ENCODE measurements around the gene EDA. TPM values are rescaled to one million over a fixed set of nuclear protein-coding genes. Genes with fewer than 3 reads are reported as not detected.

The EDA gene
- total RNA-seq, 1 donor: under 0.01 TPM

DNA sequence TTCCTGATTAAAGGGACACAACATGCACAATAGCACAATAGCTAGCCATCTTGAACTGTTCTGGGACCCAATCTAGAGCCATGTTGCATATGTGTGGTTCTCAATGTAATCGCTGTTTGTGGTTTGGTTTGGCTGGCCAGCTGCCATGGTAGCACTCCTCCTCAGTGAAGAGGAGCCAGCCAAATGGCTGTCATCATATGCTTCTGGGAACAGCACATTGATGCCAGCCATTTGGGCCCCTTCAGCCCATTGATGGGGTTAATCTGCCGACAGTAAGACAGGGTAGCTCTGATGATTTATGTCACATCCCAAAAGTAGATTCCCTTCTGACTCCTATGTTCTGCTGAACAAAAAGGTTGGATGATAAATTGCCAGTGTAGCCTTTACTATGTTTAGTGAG is 385.4 kb downstream of the EDA start:
- no peak for DNase-seq (ENCODE audit: insufficient read length, low spot score, missing footprints)
- Histone ChIP-seq H4K20me1 (ENCODE audit: insufficient read depth, low read length) (no peaks in the 10 kb centered on the region), H3K9me3 (ENCODE audit: low read depth, low read length) (no peaks in the 10 kb centered on the region), H3K27me3 (ENCODE audit: insufficient read depth, low read length) (peaks cover 2% of the 10 kb centered on the region), H3K36me3 (ENCODE audit: insufficient read depth, low read length) (no peaks in the 10 kb centered on the region), H3K27ac (ENCODE audit: low read depth, low read length) (no peak overlapping the region), H3K4me2 (ENCODE audit: insufficient read depth, low read length) (no peak overlapping the region), H2AFZ (ENCODE audit: low read length) (no peak overlapping the region), H3K79me2 (ENCODE audit: insufficient read depth, low read length) (no peaks in the 10 kb centered on the region), H3K4me1 (ENCODE audit: insufficient read depth, low read length) (no peaks in the 10 kb centered on the region), H3K4me3 (ENCODE audit: insufficient read depth, low read length) (no peak overlapping the region)
- TF ChIP-seq, protein P1, sequence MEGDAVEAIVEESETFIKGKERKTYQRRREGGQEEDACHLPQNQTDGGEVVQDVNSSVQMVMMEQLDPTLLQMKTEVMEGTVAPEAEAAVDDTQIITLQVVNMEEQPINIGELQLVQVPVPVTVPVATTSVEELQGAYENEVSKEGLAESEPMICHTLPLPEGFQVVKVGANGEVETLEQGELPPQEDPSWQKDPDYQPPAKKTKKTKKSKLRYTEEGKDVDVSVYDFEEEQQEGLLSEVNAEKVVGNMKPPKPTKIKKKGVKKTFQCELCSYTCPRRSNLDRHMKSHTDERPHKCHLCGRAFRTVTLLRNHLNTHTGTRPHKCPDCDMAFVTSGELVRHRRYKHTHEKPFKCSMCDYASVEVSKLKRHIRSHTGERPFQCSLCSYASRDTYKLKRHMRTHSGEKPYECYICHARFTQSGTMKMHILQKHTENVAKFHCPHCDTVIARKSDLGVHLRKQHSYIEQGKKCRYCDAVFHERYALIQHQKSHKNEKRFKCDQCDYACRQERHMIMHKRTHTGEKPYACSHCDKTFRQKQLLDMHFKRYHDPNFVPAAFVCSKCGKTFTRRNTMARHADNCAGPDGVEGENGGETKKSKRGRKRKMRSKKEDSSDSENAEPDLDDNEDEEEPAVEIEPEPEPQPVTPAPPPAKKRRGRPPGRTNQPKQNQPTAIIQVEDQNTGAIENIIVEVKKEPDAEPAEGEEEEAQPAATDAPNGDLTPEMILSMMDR (IDR thresholded peaks at IDR 0.05; ENCODE audit: extremely low read depth, low read depth, low read length): no peak

DNA sequence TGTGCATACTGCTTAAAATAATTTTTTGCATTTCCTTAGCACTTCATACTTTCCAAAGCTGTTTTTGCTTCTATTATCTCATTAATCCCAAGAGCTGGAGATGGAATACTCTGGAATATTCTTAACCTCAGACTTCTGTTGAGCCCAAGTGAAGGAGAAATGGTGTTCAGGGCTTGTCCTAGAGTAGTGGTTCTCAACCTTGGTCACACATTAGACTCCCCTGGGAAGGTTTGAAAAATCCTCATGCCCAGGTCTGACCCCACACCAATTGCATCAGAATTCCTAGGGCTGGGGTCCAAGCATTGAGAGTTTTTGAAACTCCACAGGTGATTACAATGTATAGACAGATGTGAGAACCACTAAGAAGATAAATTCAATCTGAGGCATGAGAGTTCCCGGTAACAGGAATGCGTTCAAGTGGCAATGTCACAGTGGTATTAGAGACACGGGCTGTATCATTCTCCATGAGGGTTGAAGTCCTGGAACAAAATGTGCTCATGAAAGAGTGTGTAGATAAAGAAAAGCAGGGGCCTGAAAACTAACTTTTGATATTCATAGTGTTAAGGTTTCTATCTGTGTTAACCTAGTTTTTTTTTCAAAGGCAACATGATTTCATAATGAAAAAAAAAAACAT is 385.9 kb downstream of the EDA start:
- H3K27me3 ChIP-seq (ENCODE audit: insufficient read depth, low read length): peaks cover 2% of the 10 kb centered on the region
- H3K79me2 ChIP-seq (ENCODE audit: insufficient read depth, low read length): no peaks in the 10 kb centered on the region
- no peaks in the 10 kb centered on the region for H4K20me1 ChIP-seq (ENCODE audit: insufficient read depth, low read length)
- H3K4me3 ChIP-seq (ENCODE audit: insufficient read depth, low read length): no peak overlapping the region
- no peaks in the 10 kb centered on the region for H3K9me3 ChIP-seq (ENCODE audit: low read depth, low read length)
- H3K4me1 ChIP-seq (ENCODE audit: insufficient read depth, low read length): no peaks in the 10 kb centered on the region
- TF ChIP-seq, protein P1 (IDR thresholded peaks at IDR 0.05; ENCODE audit: extremely low read depth, low read depth, low read length): no peak
- H3K27ac ChIP-seq (ENCODE audit: low read depth, low read length): no peak overlapping the region
- H2AFZ ChIP-seq (ENCODE audit: low read length): no peak overlapping the region
- no peak for DNase-seq (ENCODE audit: insufficient read length, low spot score, missing footprints)
- no peak overlapping the region for H3K4me2 ChIP-seq (ENCODE audit: insufficient read depth, low read length)
- H3K36me3 ChIP-seq (ENCODE audit: insufficient read depth, low read length): no peaks in the 10 kb centered on the region

DNA sequence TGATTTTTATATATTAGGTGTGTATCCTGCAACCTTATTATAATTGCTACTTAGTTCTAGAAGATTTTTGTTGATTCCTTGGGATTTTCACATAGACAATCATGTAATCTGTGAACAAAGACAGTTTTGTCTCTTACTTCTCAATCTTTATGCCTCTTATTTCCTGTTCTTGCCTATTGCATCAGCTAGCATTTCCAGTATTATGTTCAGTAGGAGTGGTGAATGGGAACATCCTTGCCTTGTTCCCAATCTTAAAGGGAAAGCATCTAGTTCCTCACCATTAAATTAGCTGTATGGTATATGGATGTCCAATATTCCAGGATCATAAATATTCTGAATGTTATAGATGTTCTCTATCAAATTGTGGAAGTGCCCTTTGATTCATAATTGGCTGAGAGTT is 392.0 kb downstream of the EDA start:
- Histone ChIP-seq H3K4me1 (ENCODE audit: insufficient read depth, low read length) (no peaks in the 10 kb centered on the region), H3K27me3 (ENCODE audit: insufficient read depth, low read length) (peaks cover 9% of the 10 kb centered on the region), H3K4me3 (ENCODE audit: insufficient read depth, low read length) (no peak overlapping the region), H3K27ac (ENCODE audit: low read depth, low read length) (no peak overlapping the region), H3K9me3 (ENCODE audit: low read depth, low read length) (no peaks in the 10 kb centered on the region), H4K20me1 (ENCODE audit: insufficient read depth, low read length) (no peaks in the 10 kb centered on the region), H3K4me2 (ENCODE audit: insufficient read depth, low read length) (no peak overlapping the region), H3K36me3 (ENCODE audit: insufficient read depth, low read length) (no peaks in the 10 kb centered on the region), H2AFZ (ENCODE audit: low read length) (no peak overlapping the region), H3K79me2 (ENCODE audit: insufficient read depth, low read length) (no peaks in the 10 kb centered on the region)
- TF ChIP-seq, protein P1 (IDR thresholded peaks at IDR 0.05; ENCODE audit: extremely low read depth, low read depth, low read length): no peak
- no peak for DNase-seq (ENCODE audit: insufficient read length, low spot score, missing footprints)

DNA sequence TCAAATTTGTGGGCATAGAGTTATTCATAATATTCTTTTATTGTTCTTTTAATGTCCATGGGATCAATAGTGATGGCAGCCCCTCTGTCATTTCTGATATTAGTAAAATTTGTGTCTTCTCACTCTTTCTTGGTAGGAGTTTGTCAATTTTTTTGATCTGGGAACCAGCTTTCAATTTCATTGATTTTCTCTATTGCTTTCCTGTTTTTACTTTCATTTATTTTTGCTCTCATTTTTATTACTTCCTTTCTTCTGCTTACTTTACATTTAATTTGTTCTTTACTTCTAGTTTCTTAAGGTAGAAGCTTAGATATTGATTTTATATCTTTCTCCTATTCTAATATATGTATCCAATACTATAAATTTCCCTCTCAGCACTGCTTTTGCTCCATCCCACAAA is 393.1 kb downstream of the EDA start:
- Histone ChIP-seq H2AFZ (ENCODE audit: low read length) (no peak overlapping the region), H3K36me3 (ENCODE audit: insufficient read depth, low read length) (no peaks in the 10 kb centered on the region), H3K4me2 (ENCODE audit: insufficient read depth, low read length) (no peak overlapping the region), H3K79me2 (ENCODE audit: insufficient read depth, low read length) (no peaks in the 10 kb centered on the region), H3K4me3 (ENCODE audit: insufficient read depth, low read length) (no peak overlapping the region), H3K9me3 (ENCODE audit: low read depth, low read length) (no peaks in the 10 kb centered on the region), H3K27ac (ENCODE audit: low read depth, low read length) (no peak overlapping the region), H3K4me1 (ENCODE audit: insufficient read depth, low read length) (no peaks in the 10 kb centered on the region), H3K27me3 (ENCODE audit: insufficient read depth, low read length) (peaks cover 13% of the 10 kb centered on the region), H4K20me1 (ENCODE audit: insufficient read depth, low read length) (no peaks in the 10 kb centered on the region)
- TF ChIP-seq, protein P1 (IDR thresholded peaks at IDR 0.05; ENCODE audit: extremely low read depth, low read depth, low read length): no peak
- DNase-seq (ENCODE audit: insufficient read length, low spot score, missing footprints): no peak

Data from osteoblast (primary cell).